ENCODE measurements around the gene LIMK2.

- no peak for TF ChIP-seq POLR2A (IDR thresholded peaks at IDR 0.05)
- TF ChIP-seq, protein P1, sequence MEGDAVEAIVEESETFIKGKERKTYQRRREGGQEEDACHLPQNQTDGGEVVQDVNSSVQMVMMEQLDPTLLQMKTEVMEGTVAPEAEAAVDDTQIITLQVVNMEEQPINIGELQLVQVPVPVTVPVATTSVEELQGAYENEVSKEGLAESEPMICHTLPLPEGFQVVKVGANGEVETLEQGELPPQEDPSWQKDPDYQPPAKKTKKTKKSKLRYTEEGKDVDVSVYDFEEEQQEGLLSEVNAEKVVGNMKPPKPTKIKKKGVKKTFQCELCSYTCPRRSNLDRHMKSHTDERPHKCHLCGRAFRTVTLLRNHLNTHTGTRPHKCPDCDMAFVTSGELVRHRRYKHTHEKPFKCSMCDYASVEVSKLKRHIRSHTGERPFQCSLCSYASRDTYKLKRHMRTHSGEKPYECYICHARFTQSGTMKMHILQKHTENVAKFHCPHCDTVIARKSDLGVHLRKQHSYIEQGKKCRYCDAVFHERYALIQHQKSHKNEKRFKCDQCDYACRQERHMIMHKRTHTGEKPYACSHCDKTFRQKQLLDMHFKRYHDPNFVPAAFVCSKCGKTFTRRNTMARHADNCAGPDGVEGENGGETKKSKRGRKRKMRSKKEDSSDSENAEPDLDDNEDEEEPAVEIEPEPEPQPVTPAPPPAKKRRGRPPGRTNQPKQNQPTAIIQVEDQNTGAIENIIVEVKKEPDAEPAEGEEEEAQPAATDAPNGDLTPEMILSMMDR (IDR thresholded peaks at IDR 0.05 in 8 of 11, conservative IDR thresholded peaks at IDR 0.05 in 3 of 11), result no peak
These were observed 41.9 kb downstream of the LIMK2 start for GRCh38 chr22:31253949-31254348.

Measured in spleen (tissue), 7 donors.